Ramos (cell line): ENCODE measurements around the gene AASS.

Experiments
- in situ Hi-C: fragments of 300-500 bp; cut with MboI; formaldehyde crosslinking; loops from one replicate; pipeline ENCODE4 v1.14.3; 2022; ENCODE audit warnings: low sequenced_read_pairs; ENCODE audit not compliant: unreplicated experiment

The AASS gene

DNA sequence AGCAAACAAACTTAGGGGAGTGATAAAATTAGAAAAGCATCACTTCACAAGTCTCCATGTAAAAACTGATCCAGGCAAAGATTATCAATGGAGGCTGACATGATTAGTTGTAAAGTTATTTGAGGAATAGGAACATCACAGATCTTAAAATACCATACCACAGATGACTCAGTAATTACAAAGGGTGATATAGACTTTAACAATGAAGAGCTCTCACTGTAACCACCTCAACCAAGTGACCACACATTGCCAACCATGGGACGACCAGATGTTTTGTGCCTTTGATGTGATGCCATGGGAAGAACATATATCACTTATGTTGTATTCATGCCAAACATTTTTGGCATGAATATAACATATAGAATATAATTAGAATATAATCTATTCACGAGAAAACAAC lies 11.7 kb downstream of the AASS start:
- in situ Hi-C loops: no loop called here

- in situ Hi-C loops: no loop called here
Observed at GRCh38 chr7:122123746-122124145, 20.3 kb downstream of the AASS start.

GRCh38 chr7:122118757-122119156 lies 25.3 kb downstream of the AASS start:
- in situ Hi-C loops: no loop called here

- in situ Hi-C loops: no loop called here
Observed at GRCh38 chr7:122103064-122103463, 41.0 kb downstream of the AASS start.

DNA sequence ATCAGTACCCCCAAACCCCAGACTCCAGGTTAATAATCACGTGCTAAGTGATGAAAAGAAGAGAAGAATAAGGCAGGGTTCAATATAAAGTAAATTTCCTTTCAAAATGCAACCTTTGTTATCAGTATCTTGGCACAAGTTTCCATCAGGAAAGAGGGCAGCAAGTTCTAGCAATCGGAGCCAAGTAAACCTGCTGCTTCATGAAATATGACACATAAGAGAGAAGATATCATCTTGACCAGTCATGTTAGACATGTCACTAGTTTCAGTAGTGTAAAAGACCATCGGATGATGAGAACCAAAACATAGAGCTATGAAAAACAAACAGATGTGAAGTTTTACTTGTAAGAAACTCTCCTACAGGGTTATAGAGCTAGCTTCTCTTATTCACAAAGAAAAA lies 44.0 kb downstream of the AASS start:
- in situ Hi-C loops: no loop called here

- in situ Hi-C loops: loop anchor here (25.0 kb wide), 1 partner anchor 442 kb away; no protein-coding TSS in a partner anchor
Observed at GRCh38 chr7:122095642-122096041, 48.4 kb downstream of the AASS start.

DNA sequence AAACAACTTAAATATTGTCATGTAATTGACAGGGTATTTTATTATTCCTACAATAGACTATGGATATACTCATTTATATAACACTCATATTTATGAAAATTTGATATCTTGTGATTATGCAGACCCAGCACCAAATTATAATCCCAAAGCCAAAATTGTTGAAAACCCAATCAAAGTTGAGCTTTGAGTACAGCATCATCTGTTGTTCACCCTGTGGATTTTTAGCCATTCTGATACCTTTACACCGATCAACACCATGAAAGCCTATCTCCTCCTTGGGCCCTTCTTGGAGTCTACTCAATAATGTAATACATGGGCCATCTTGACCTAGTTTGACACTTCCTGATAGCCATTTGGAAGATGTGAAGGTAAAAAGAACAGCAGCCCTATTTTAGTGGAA lies 49.5 kb downstream of the AASS start:
- in situ Hi-C loops: loop anchor here (25.0 kb wide), 1 partner anchor 443 kb away; no protein-coding TSS in a partner anchor

- in situ Hi-C loops: loop anchor here (25.0 kb wide), 1 partner anchor 444 kb away; no protein-coding TSS in a partner anchor
Observed at GRCh38 chr7:122092964-122093797, 50.9 kb downstream of the AASS start.

GRCh38 chr7:122082670-122083069 lies 61.4 kb downstream of the AASS start:
- in situ Hi-C loops: loop anchor here (25.0 kb wide), 1 partner anchor 455 kb away; no protein-coding TSS in a partner anchor

GRCh38 chr7:122082160-122082559 lies 61.9 kb downstream of the AASS start:
- in situ Hi-C loops: loop anchor here (25.0 kb wide), 1 partner anchor 455 kb away; no protein-coding TSS in a partner anchor

DNA sequence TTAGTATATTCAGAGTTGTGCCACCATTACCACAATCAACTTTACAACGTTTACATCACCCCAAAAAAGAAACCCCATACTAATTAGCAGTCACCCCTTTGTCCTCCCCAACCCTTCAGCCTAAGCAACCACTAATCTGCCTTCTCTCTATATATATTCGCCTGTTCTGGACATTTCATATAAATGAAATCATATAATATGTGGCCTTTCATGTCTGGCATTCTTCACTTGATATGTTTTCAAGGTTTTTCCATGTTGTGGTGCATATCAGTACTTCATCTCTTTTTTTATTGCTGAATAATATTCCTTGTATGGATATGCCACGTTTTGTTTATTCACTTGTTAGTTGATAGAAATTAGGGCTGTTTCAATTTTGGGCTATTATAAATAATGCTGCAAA lies 70.4 kb downstream of the AASS start:
- in situ Hi-C loops: no loop called here

- in situ Hi-C loops: no loop called here
Observed at GRCh38 chr7:122072924-122073599, 71.0 kb downstream of the AASS start.

GRCh38 chr7:122072272-122072671 lies 71.8 kb downstream of the AASS start:
- in situ Hi-C loops: no loop called here

DNA sequence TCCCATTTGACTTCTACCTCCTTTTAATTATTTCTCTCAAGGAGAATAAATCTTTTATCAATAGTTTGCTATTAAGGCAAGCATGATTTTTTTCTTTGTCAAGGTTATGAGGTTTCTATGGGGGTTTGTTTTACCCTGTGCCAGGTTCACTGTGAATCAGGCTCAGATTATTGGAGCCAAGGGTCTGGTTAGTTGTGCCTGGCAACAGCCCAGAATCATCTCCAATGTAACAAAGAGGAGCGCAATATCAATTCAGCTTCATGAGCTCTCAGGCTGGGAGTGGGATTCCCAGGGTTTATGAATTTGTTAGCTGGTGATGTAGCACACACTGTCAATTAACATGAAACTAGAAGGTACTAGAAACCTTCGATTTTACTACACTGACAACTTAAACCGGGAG lies 73.2 kb downstream of the AASS start:
- in situ Hi-C loops: no loop called here

- in situ Hi-C loops: no loop called here
Observed at GRCh38 chr7:122070062-122070461, 74.0 kb downstream of the AASS start.

GRCh38 chr7:122068999-122069398 lies 75.0 kb downstream of the AASS start:
- in situ Hi-C loops: no loop called here

GRCh38 chr7:122068046-122068445 lies 76.0 kb downstream of the AASS start:
- in situ Hi-C loops: no loop called here

- in situ Hi-C loops: no loop called here
Observed at GRCh38 chr7:122067077-122067476, 77.0 kb downstream of the AASS start.

GRCh38 chr7:122064971-122065370 lies 79.1 kb downstream of the AASS start:
- in situ Hi-C loops: no loop called here

GRCh38 chr7:122063146-122063545 lies 80.9 kb downstream of the AASS start:
- in situ Hi-C loops: no loop called here

DNA sequence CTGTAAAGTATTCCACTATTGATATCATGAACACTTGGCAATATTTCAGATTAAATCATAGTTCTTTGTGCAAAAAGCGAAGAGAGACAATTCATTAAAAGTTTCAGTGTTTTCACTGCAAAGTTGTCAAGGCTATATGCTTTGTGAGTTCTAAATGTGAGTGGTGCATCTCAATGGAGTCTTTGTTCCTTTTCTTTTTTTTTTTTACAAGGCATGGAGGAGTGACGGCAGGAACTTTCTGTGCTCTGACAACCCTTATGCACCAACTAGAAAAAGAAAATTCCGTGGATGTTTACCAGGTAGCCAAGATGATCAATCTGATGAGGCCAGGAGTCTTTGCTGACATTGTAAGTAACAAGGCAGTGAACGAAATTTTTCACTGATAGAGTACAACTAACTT lies 84.5 kb downstream of the AASS start:
- in situ Hi-C loops: no loop called here
